ENCODE data around the gene COBL. TPM values are rescaled to one million over a fixed set of nuclear protein-coding genes. Genes with fewer than 3 reads are reported as not detected.

Gene COBL
- total and polyA plus RNA-seq, 2 donors (not counting 3 experiments of a cell fraction or from before 2014, with no cell fraction given), result 0.11 TPM; not detected in 1

GRCh38 chr7:51219261-51219988 is 97.2 kb downstream of the COBL start:
- no peaks in the 10 kb centered on the region for H3K9me1 ChIP-seq (replicated peaks; ENCODE audit: control insufficient read depth, extremely low read depth, insufficient read depth, low read length)
- DNase-seq (ENCODE audit: low read depth, low spot score) (no peak), FAIRE-seq (no peak)
- no peak overlapping the region for H3K27ac ChIP-seq (ENCODE audit: insufficient read depth, low read depth, low read length)
- dilution Hi-C loops (cut with MboI; ENCODE audit: extremely low pct_ligation_motif_present, low sequenced_read_pairs), result no loop called here
- BruUV-seq (replicated peaks), result no TSS peak
- no peaks in the 10 kb centered on the region for H3K4me1 ChIP-seq (ENCODE audit: control insufficient read depth, extremely low read depth, insufficient read depth, low read length)
- H3K9ac ChIP-seq (replicated peaks; ENCODE audit: extremely low read depth, insufficient read depth, low read length), result no peak overlapping the region
- no peak overlapping the region for H3K4me2 ChIP-seq (ENCODE audit: insufficient read depth, low read length)
- no peaks in the 10 kb centered on the region for H3K27me3 ChIP-seq (ENCODE audit: control insufficient read depth in 2 of 2, insufficient read depth in 2 of 2, low read length in 2 of 2)
- H3K4me3 ChIP-seq (replicated peaks in 1 of 3; ENCODE audit: insufficient read depth in 1 of 3, low read depth in 1 of 3, low read length in 3 of 3), result no peak overlapping the region
- no peaks in the 10 kb centered on the region for H4K20me1 ChIP-seq (replicated peaks; ENCODE audit: control insufficient read depth, extremely low read depth, insufficient read depth, low read length)
- POLR2A ChIA-PET, result no interaction called here
- H3K36me3 ChIP-seq (ENCODE audit: control insufficient read depth in 2 of 2, extremely low read depth in 1 of 2, insufficient read depth in 2 of 2, low read length in 2 of 2), result no peaks in the 10 kb centered on the region
- H3K79me2 ChIP-seq (ENCODE audit: control insufficient read depth, insufficient read depth, low read length), result no peaks in the 10 kb centered on the region
- TF ChIP-seq GATA2 (IDR thresholded peaks at IDR 0.05; ENCODE audit: insufficient read depth, insufficient read length, low read depth, low read length), result no peak
- TF ChIP-seq JUN (IDR thresholded peaks at IDR 0.05; ENCODE audit: borderline replicate concordance, insufficient read depth, insufficient read length, low read depth), result no peak
- TF ChIP-seq CTCF (IDR thresholded peaks at IDR 0.05; ENCODE audit: extremely low read depth in 1 of 2, insufficient read depth in 1 of 2, low read depth in 1 of 2, low read length in 2 of 2), result no peak
- TF ChIP-seq POLR2A (IDR thresholded peaks at IDR 0.05; ENCODE audit: low read depth, low read length), result no peak
- no peak for TF ChIP-seq FOS (IDR thresholded peaks at IDR 0.05; ENCODE audit: borderline replicate concordance, insufficient read depth, low read length)
- TF ChIP-seq MAX (IDR thresholded peaks at IDR 0.05; ENCODE audit: insufficient read depth, insufficient read length), result no peak
- TF ChIP-seq EZH2 (IDR thresholded peaks at IDR 0.05; ENCODE audit: borderline replicate concordance, low read depth, low read length, severe bottlenecking), result no peak
- no peak for TF ChIP-seq POLR2AphosphoS5 (IDR thresholded peaks at IDR 0.05; ENCODE audit: insufficient read depth, low read depth, low read length)
- CTCF ChIA-PET, result no interaction called here
- H3K9me3 ChIP-seq (replicated peaks; ENCODE audit: control insufficient read depth, insufficient read depth, low read length), result no peaks in the 10 kb centered on the region
- intact Hi-C loops (cut with micrococcal nuclease), result no loop called here
- no peak overlapping the region for H2AFZ ChIP-seq (ENCODE audit: low read depth, low read length)
